ENCODE data around the gene LIN7B.

LIN7B gene, protein sequence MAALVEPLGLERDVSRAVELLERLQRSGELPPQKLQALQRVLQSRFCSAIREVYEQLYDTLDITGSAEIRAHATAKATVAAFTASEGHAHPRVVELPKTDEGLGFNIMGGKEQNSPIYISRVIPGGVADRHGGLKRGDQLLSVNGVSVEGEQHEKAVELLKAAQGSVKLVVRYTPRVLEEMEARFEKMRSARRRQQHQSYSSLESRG

DNA sequence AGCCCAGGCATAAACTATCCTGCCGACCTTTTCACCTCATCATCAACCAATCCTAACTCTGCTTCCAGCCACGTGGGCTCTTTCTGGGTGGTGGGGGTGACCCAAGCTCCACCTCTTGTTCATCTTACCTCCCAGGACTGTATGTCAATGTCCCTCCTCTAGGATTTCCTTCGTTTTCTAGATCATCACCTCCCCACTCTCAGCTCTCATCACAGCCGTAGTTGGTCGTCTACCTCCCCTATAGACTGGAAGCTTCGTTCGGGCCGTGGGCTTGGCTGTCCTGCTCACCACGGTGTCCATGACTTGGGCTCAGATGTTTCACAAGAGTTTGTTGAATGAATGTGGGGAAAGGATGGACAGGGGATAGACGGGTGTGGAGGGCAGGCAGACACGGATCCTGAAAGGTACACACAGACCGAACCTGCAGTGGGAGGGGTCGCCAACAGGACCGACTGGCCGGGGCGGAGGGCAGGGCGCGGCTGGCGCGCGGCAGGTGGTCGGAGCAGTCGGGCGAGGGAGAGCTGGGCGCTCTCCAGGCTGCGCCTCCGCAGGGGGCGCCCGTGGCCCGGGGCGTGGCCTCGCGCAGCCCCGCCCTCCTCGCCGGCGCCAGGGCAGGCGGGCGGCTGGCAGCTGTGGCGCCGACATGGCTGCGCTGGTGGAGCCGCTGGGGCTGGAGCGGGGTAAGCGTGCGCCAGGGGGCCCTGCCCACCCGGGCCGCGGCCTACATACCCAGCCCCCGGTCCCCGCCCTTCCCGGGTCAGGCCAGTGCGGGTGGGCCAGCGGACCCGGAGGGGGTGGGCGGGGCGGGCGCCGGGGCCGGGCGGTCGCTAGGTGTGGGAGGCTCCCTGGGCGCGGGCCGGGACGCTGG lies at the start of gene LIN7B:
LIN7B (plus strand) TSS at position 609 of the 868 bp plus-strand sequence; CDS start at position 644, 35 bp downstream.
- DNase-seq, result peak; percentile 74

DNA sequence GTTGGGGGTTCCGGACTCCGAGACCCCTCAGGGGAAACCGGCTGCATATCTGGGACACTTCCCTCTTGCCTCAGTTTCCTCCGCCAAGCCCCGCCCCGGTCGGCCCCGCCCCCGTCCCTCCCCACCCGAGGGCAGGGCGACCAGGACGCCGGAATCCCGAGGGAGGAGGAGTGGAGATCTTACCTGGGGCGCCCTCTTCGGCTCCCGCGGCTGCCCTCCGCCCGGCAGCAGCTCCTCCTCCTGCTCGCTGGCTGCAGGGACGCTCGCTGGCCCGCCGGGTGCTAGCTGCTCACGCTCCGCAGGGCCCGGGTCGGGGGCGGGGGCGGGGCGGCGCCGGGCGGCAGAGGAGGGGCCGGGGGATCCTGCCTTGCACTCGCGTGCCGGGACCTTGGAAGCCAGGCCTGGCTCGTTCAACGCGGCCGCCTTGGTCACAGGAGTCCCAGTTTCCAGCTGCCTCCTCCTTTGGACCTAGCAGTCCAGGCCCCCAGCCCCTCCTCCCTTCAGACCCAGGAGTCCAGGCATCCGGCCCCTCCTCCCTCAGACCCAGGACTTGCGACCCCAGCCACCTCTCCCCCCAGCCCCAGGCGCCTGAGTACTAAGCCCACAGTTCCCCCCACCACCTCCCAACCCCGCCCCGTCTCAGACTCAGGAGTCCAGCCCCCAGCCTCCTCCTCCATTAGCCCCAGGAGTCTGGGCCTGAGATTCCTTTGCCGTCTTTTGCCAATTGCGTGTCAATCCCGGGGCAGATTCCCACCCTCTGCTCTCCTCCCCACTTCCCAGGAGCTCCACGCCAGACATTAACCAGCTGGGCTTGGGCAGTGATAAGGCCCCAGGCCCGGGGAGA lies 49.2 kb upstream of the LIN7B start, which contains the start of gene NTF4:
NTF4 (minus strand) TSS at position 51 of the 844 bp plus-strand sequence. CDS start 2,821 bp downstream, outside the sequence.
- DNase-seq, result no peak

DNA sequence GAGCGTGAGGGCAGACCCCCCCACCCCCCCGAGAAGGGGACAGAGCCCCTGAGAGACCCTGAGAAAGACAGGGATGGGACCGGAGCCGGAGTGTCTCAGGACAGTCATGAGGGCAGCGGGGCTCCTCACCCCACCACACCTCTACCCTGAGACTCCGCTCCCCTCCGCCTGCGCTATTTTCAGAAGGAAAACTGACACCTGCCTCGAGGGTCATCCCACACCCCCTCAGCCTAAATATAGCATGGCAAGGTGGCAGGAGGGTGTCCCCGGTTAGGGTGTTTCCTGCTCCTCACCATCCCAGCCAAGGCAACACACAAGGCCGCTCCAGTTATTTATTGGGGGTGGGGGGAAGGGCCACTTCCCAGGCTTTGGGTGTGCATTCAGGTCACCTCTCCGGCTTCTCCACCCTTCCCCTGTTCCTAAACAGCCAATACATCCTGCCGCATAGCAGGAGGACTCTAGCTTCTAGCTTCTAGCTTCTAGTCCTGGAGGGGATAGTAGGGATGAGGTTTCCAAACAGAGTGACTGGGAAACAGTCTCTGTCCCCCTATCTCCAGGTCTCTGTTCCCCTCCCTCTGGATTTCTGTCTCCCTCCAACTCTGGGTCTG lies 48.2 kb upstream of the LIN7B start:
- no peak for DNase-seq

DNA sequence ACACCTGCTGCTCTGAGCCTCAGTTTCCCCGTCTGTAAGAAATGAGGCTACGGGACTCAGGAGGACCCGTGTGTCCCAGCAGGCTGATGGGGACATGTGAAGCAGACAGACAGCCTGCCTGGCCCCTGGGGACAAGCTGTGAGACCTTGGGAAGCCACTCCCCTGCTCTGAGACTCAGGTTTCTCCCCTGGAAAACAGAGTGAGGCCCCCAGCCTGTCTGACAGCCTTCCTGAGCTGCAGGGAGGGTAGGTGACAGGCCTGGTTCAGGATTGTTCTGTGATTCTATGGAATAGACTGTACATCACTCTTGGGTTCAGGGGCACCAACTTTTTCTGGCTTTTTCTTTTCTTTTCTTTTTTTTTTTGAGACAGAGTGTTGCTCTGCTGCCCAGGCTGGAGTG lies 46.6 kb upstream of the LIN7B start:
- no peak for DNase-seq

DNA sequence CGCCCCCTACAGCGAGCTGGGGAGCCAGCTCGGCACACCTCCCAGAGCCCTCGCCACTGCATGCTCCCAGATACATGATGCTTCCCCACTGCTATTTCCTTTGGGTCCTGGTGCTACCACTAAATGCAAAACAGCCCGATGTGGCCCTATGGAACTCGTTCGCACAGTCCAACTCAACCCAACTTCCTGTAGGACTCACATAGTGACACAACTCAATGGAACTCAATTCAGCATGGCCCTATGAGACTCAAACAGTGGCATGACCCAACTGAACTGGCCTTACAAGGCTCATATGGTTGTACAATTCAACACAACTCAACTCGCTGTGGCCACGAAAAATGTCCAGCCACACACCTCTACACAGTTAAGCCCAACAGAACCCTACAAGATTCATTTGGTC lies 45.1 kb upstream of the LIN7B start:
- no peak for DNase-seq

DNA sequence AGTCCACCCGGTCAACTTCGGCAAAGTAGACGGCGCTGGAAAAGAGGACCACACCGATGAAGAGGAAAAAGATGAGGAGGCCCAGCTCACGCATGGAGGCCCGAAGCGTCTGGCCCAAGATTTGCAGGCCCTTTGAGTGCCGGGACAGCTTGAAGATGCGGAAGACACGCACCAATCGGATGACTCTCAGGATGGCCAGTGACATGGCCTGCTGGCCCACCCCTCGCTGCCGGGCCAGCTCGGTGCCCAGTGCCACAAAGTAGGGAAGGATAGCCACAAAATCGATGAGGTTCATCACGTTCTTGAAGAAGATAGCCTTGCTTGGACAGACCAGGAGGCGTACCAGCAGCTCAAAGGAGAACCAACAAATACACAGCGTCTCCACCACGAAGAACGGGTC lies 43.8 kb upstream of the LIN7B start:
- DNase-seq, result no peak

DNA sequence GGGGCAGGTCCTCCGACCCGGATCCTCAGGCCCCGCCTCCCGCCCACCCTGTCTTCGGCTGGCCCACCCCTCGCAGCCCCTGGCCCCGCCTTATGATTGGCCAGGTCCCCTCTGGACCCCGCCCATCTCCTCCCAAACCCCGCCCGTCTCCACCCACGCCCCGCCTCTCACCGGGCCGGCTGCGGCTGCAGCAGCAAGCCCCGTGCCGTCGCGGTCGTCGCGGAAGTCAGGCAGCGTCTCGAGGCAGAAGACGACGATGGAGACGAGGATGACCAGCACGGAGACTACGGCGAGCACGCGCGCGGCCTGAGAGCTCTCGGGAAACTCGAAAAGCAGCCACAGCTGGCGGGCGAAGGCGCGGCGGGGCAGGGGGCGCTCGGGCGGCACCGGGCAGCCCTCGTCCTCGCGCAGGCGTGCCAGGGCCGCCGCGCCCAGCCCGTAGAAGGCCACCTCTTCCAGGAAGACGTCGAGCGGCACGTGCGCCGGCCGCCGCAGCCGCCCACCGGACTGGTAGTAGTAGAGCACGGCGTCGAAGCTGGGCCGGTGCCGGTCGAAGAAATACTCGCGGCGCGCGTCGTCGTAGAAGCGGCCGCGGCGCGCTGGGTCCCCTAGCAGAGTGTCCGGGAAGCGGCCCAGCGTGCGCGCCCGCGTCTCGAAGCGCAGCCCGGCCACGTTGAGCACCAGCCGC lies 42.2 kb upstream of the LIN7B start:
- DNase-seq, result no peak

DNA sequence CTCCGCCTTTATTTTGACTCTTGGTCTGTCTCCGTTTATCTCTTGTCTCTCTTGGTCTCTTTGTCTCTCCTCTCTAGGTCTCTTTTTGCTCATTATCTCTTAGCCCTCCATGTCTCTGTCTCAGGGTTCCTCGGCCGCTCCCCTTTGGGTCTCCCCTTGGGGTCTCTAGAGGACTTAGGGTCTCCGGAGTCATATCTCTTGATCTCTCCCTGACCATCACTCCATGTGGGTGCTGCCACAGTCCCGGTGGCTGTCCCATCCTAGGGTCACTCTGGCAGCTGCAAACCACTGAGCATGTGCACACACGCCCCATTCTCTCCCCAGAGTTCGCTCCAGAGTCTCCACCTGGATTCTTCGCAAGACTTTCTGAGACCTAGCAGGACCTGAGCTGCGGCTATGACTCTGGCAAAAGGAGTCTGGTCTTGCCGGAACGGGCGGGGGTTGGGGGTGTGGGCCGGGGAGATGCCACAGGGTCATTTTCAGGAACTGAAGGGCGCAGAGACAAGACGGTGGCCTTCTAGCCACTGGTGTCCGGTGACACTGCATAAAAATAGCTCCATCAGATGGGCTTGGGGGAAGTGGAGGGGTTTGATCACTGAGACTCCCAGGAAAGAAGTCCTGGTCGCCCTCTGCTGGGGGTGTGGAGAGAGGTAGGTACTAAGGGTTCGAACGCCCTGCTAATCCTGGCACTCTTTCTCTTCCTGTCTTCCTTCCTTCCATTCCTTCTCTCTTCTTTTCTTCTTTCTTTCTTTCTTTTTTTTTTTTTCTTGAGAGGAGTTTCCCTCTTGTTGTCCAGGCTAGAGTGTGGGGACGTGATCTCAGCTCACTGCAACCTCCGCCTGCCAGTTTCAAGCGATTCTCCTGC lies 40.4 kb upstream of the LIN7B start:
- DNase-seq, result no peak

DNA sequence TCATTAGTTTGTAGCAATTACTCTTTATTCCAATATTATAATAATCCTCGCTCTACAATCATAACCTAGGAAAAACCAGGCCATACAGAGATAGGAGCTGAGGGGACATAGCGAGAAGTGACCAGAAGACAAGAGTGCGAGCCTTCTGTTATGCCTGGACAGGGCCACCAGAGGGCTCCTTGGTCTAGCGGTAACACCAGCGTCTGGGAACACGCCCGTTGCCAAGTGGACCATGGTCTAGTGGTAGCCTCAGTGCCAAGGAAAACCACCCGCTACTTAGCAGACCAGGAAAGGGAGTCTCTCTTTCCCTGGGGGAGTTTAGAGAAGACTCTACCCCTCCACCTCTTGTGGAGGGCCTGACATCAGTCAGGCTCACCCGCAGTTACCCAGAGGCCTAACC lies 39.3 kb upstream of the LIN7B start:
- peak; percentile 33 for DNase-seq

DNA sequence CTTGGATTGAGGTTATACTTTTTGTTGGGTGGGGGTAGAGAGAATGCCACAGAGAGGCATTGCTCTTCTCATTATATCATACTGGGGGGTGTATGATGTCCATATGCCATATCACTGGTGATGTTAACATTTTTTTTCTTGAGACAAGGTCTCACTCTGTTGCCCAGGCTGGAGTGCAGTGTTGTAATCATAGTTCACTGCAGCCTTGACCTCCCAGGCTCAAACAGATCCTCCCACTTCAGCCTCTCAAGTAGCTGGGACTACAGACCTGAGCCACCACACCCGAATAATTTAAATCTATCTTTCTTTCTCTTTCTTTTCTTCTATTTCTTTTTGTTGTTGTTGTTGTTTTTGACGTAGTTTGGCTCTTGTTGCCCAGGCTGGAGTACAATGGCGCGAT lies 33.8 kb upstream of the LIN7B start:
- no peak for DNase-seq

DNA sequence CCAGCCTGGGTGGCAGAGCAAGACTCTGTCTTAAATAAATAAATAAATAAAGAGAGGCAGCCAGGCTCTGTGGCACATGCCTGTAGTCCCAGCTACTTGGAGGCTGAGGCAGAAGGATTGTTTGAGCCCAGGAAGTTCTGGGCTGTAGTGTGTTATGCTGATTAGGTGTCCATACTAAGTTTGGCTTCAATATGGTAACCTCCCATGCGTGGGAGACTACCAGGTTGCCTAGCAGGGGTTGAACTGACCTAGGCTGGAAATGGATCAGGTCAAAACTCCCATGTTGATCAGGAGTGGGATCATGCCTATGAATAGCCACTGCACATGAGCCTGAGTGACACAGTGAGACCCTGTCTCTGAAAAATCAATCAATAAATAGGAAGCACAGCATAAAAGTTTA lies 32.9 kb upstream of the LIN7B start:
- no peak for DNase-seq

DNA sequence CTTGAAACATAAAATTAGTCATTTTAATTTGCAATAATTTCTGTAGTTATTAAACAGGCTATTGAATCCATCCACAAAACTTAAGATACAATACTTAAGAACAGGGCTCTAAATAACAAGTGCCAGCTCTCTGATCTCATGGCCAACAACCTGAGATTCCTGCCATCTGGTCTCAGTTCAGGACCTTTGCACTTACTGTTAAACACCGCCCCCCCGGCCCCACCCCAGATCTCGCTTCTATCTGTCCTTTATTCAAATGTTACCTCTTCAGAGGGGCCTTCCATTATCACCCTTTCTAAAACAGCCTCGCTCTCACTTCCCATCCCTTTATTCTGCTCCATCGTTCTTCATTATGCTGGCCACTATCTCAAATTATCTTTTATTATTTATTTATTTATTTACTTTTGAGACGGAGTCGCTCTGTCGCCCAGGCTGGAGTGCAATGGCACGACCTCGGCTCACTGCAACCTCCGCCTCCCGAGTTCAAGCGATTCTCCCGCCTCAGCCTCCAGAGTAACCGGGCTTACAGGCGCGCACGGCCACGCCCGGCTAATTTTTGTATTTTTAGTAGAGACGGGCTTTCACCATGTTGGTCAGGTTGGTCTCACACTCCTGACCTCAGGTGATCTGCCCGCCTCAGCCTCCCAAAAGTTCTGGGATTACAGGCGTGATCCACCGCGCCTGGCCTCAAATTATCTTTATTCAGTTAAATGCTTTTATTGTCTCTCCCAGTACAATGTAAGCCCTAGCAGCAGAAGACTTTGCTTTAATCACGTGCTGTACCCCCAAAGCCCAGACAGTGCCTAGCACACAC lies 29.8 kb upstream of the LIN7B start:
- no peak for DNase-seq

DNA sequence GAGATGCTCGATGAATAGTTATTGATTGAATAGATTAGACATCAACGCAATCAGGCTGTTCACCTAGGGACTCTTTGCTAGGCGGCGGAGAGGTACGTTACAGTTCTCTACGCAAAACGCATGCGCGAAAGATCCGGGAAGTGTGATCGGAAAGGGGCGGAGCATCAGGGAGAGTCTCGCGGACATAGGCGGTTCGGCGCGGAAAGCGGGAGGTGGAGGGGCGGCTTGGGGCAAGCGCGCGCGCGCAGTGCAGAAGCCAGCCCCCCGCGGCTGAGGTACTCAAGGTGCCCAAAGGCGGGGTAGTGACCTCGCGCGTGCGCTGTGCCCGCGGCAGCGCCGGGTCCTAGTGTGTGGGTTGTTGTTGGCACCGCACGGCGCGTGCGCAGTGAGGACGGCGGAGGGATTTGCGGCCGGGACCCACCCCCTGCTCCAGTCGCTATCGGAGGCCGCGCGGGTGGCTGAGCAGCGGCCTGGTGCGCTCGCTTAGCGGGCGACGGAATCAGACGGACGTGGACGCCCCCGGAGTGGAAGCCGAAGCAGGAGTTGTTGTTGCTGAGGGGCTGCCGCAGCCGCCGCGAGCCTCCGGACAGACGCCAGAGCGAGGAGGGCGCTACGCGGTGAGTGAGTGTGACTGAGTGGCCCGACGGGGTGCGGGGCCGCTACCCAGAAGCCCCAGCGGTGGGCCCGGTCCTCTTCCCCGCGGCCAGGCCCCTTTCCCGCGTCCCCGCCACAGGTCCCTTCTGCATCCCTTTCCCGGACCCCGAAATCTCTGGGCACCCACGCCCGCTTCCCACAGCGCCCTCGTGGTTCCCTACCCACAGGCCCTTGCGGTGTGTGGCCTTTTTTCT lies 28.9 kb upstream of the LIN7B start, which contains the start of gene SNRNP70:
SNRNP70 (plus strand) TSS at position 432 of the 848 bp plus-strand sequence. CDS start 964 bp downstream, outside the sequence.
- peak; percentile 99 for DNase-seq

DNA sequence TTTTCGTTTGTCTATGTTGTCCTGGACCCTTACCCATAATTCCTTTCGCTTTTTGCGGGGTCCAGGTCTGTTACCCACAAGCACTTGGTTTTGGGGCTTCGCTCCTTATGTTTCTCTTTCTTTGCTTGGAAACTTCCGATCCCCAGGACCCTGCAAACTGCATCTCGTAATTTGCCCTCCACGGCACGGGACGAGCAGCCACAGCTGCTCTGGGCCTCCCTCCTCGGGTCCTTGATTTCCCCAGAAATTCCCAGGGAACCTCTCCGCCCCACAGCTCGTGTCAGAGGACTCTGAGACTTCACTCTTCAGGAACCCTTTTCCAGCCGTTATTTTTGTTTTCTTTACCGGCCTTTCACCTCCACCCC lies 28.3 kb upstream of the LIN7B start:
- no peak for DNase-seq

DNA sequence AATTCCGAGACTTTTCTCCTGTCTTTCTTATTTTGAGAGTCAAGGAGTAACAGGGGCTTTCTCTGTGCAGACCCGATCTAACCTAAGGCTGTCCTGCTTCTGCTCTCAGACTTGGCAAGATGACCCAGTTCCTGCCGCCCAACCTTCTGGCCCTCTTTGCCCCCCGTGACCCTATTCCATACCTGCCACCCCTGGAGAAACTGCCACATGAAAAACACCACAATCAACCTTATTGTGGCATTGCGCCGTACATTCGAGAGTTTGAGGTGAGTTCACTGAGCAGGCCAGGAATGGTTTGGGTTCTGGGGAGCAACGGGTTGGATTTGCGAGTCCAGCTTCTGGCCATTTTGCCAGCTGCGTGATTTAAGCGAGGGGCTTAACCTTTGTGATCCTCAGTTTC lies 27.9 kb upstream of the LIN7B start:
- DNase-seq, result no peak

DNA sequence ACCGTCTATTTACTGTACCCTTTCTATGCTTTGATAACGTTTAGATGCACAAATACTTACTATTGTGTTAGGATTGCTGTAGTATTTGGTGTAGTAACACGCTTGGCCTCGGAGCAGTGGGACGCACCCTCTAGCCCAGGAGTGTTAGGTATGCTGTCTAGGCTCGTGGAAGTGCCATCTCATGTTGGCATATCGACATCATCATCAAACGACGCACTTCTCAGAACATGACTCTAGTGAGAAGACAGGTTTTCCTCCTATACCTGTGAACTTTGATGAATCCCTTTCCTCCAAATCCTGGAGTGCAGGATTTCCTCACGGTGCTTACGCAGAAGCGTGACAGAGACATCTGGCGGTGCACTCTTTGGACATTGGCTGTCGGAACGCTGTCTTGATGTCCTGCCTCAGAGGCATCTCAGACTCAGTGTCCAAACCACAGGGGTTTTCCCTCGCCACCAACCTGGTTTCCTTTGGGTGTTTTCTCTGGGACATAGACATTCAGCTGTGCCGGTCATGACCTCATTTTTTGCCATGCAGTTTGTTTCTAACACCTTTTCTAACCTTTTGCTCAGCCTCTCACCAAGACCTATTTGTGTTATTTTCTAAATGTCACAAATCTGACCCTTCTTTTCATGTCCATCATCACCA lies 22.7 kb upstream of the LIN7B start:
- DNase-seq, result no peak

DNA sequence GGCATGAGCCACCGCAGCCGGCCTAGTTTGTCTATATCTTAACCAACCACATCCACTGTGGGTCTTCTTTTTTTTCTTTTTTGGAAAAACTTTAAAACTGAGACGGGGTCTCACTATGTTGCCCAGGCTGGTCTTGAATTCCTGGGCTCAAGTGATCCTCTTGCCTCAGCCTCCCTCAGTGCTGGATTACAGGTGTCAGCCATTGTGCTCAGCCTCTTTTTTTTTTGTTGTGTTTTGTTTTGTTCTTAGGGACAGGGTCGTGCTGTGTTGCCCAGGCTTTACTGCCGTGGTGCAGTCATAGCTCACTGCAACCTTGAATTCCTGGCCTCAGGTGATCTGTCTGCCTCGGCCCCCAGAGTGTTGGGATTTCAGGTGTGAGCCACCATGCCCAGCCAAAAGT lies 21.5 kb upstream of the LIN7B start:
- no peak for DNase-seq
